ENCODE results near the gene TPTE2. TPM values are rescaled to one million over a fixed set of nuclear protein-coding genes. Genes with fewer than 3 reads are reported as not detected.
"Not testable (repeated sequence)": the region's sequence is repeated elsewhere in the genome, so short reads cannot be mapped to it uniquely, and the experiment has no call there.

The TPTE2 gene
- total RNA-seq, 1 donor from 2014 or later = not detected

GRCh38 chr13:19557287-19557686 lies 4.0 kb downstream of the TPTE2 start:
- intact Hi-C loops (cut with micrococcal nuclease); H3K9me3 Mint-ChIP-seq; H3K4me3 Mint-ChIP-seq; H3K36me3 Mint-ChIP-seq (ENCODE audit: low read depth); H3K4me1 Mint-ChIP-seq (ENCODE audit: low read depth); H3K27ac Mint-ChIP-seq; H3K27me3 Mint-ChIP-seq (ENCODE audit: insufficient read depth); DNase-seq (ENCODE audit: low spot score): not testable (repeated sequence)

DNA sequence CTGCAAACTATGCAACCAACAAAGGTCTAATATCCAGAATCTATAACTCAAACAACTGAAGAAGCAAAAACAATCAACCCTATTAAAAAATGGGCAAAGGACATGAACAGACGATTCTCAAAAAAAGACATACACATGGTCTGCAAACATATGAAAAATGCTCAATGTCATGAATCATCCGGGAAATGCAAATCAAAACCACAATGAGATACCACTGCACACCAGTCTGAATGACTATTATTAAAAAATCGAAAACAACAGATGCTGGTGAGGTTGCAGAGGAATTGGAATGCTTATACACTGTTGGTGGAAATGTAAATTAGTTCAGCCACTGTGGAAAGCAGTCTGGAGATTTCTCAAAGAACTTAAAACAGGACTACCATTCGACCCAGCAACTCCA lies 12.1 kb downstream of the TPTE2 start:
- H3K36me3 Mint-ChIP-seq (ENCODE audit: low read depth); H3K9me3 Mint-ChIP-seq; H3K4me3 Mint-ChIP-seq; H3K27me3 Mint-ChIP-seq (ENCODE audit: insufficient read depth); H3K4me1 Mint-ChIP-seq (ENCODE audit: low read depth); DNase-seq (ENCODE audit: low spot score); H3K27ac Mint-ChIP-seq; intact Hi-C loops (cut with micrococcal nuclease): not testable (repeated sequence)

DNA sequence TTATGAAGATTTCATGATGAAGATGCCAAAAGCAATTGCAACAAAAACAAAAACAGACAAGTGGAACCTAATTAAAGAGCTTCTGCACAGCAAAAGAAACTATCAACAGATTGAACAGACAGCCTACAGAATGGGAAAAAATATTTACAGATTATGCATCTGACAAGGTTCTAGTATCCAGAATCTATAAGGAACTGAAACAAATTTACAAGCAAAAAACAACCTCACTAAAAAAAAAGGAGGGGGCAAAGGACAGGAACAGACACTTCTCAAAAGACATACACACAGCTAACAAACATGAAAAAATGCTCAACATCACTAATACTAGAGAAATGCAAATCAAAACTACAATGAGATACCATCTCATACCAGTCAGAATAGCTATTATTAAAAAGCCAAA lies 35.7 kb downstream of the TPTE2 start:
- H3K4me1 Mint-ChIP-seq (ENCODE audit: low read depth); DNase-seq (ENCODE audit: low spot score); H3K36me3 Mint-ChIP-seq (ENCODE audit: low read depth); H3K27ac Mint-ChIP-seq; H3K9me3 Mint-ChIP-seq; intact Hi-C loops (cut with micrococcal nuclease); H3K4me3 Mint-ChIP-seq; H3K27me3 Mint-ChIP-seq (ENCODE audit: insufficient read depth): not testable (repeated sequence)

DNA sequence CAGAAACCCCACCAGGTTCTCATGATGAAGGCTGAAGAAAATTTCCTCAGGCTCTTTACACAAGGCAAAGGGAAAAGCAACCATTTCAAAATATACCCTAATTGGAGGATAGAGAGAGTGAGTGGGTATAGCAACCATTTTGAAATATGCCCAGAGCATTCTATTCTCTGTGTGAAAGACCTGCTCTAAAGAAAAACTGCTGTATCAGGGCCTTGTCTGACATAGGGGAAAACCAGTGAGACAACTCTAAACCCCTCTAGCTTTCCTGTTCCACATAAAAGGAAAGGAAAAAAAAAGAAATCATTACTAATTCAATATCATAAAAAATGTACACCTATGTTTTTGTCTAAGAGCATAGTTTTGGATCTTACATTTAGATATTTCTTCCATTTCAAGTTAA lies 42.3 kb downstream of the TPTE2 start:
- Mint-ChIP-seq H3K36me3 (ENCODE audit: low read depth) (no peaks in the 10 kb centered on the region), H3K4me3 (no peak overlapping the region)

DNA sequence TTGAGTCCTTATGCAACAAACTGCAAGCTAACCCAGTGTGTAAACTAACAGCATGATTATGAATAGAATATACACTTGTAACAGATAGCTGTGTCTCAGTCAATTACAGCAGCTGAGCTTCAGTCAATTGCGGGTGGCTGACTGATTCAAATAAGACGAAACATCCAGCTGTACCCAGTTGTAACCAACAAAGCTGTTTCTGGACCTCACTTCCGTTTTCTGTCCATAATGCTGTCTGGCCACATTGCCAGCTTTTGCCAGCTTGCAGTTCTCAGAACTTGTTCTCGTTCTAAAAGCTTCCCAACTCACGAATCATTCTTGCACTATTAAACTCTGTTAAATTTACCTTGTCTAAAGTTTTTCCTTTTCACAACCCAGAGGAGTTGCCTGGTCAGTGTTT lies 53.7 kb downstream of the TPTE2 start:
- H3K27me3 Mint-ChIP-seq (ENCODE audit: insufficient read depth); intact Hi-C loops (cut with micrococcal nuclease); H3K4me1 Mint-ChIP-seq (ENCODE audit: low read depth); H3K27ac Mint-ChIP-seq; H3K36me3 Mint-ChIP-seq (ENCODE audit: low read depth); H3K9me3 Mint-ChIP-seq; DNase-seq (ENCODE audit: low spot score); H3K4me3 Mint-ChIP-seq: not testable (repeated sequence)

More for the DNA sequence above, 42.3 kb downstream of the TPTE2 start:
- Mint-ChIP-seq H3K9me3 (no peaks in the 10 kb centered on the region), H3K27ac (no peak overlapping the region), H3K27me3 (ENCODE audit: insufficient read depth) (peaks cover 4% of the 10 kb centered on the region), H3K4me1 (ENCODE audit: low read depth) (peaks cover 6% of the 10 kb centered on the region)
- intact Hi-C loops (cut with micrococcal nuclease) = no loop called here
- no peak for DNase-seq (ENCODE audit: low spot score)

DNA sequence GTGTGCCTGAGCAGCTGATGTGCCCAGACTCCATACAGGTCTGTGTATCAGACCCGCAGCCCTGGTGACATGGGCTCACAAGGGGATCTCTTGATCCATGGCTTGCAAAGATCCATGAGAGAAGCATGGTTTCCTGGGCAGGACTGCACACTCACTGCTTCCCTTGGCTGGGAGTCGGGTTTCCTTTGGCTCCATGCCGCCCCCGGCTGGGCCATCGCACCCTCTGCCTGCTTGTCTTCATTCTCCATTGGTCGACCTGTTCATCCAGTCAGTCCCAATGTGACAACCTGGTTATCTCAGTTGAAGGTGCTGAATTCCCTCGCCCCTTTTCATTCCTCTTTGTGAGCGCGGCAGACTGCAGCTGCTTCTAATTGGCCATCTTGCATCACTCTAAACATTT lies 101.2 kb downstream of the TPTE2 start:
- H3K4me1 Mint-ChIP-seq (ENCODE audit: low read depth); H3K4me3 Mint-ChIP-seq; H3K27ac Mint-ChIP-seq; H3K27me3 Mint-ChIP-seq (ENCODE audit: insufficient read depth); intact Hi-C loops (cut with micrococcal nuclease); H3K36me3 Mint-ChIP-seq (ENCODE audit: low read depth); DNase-seq (ENCODE audit: low spot score): not testable (repeated sequence)
- peaks cover 23% of the 10 kb centered on the region for H3K9me3 Mint-ChIP-seq

DNA sequence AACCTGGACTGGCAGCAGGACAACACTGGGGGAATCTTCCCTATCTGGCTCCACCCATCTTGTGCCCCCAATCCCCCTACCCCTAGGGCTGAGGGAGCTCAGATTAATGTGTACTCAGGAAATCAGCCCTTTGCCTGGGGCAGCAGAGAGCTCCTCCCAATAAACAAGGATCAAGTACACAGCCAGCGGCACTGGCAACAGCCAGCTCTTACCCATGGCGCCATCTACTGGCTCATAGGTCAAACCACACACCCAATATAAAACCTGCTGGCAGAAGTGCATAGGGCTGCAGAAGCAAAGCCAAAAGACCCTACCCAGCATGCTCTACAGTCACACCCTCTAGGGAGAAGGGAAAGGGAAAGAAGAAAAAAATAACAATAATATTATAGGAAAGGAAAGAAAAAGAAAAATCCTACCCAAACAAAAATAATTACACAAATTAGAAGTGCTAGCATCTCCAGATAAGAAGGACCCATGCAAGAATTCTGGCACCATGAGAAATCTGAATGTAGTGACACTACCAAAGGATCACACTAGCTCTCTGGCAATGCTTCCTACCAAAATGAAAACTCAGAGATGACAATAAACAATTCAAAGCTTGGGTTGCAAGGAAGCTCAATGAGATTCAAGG lies 122.2 kb downstream of the TPTE2 start:
- H3K9me3 Mint-ChIP-seq; H3K27ac Mint-ChIP-seq; H3K4me1 Mint-ChIP-seq (ENCODE audit: low read depth); intact Hi-C loops (cut with micrococcal nuclease); DNase-seq (ENCODE audit: low spot score); H3K27me3 Mint-ChIP-seq (ENCODE audit: insufficient read depth); H3K36me3 Mint-ChIP-seq (ENCODE audit: low read depth); H3K4me3 Mint-ChIP-seq: not testable (repeated sequence)

GRCh38 chr13:19437780-19438179 lies 123.6 kb downstream of the TPTE2 start:
- intact Hi-C loops (cut with micrococcal nuclease); DNase-seq (ENCODE audit: low spot score); H3K4me1 Mint-ChIP-seq (ENCODE audit: low read depth); H3K36me3 Mint-ChIP-seq (ENCODE audit: low read depth); H3K9me3 Mint-ChIP-seq; H3K4me3 Mint-ChIP-seq; H3K27me3 Mint-ChIP-seq (ENCODE audit: insufficient read depth); H3K27ac Mint-ChIP-seq: not testable (repeated sequence)

GRCh38 chr13:19422236-19422635 lies 139.1 kb downstream of the TPTE2 start:
- peaks cover 22% of the 10 kb centered on the region for H3K9me3 Mint-ChIP-seq
- intact Hi-C loops (cut with micrococcal nuclease); DNase-seq (ENCODE audit: low spot score); H3K4me3 Mint-ChIP-seq; H3K36me3 Mint-ChIP-seq (ENCODE audit: low read depth); H3K4me1 Mint-ChIP-seq (ENCODE audit: low read depth); H3K27ac Mint-ChIP-seq; H3K27me3 Mint-ChIP-seq (ENCODE audit: insufficient read depth): not testable (repeated sequence)

DNA sequence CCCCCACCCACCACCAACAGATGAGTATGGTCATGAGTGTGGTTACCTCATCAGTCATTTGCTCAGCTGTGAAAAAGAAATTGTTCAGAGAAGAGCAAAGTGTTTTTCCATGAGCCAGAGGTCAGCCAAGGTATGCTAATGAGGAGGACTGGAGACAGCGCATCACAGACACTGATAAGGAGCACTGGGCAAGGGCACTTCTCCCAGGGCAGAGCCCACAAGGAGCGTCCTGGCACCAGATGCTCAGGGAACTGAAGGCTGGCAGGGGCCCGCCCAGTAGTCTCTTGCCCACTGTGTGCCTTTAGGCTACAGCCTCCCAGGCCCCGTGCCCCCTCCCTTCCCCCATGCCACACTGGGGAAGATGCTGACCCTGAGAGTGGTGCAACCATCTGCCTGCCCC lies 148.8 kb downstream of the TPTE2 start:
- H3K9me3 Mint-ChIP-seq = peaks cover 17% of the 10 kb centered on the region
- H3K36me3 Mint-ChIP-seq (ENCODE audit: low read depth); H3K4me3 Mint-ChIP-seq; H3K27me3 Mint-ChIP-seq (ENCODE audit: insufficient read depth); H3K27ac Mint-ChIP-seq; DNase-seq (ENCODE audit: low spot score); H3K4me1 Mint-ChIP-seq (ENCODE audit: low read depth); intact Hi-C loops (cut with micrococcal nuclease): not testable (repeated sequence)

GRCh38 chr13:19382746-19383511 lies 178.4 kb downstream of the TPTE2 start:
- H3K4me3 Mint-ChIP-seq; H3K27me3 Mint-ChIP-seq (ENCODE audit: insufficient read depth); intact Hi-C loops (cut with micrococcal nuclease); H3K9me3 Mint-ChIP-seq; H3K27ac Mint-ChIP-seq; DNase-seq (ENCODE audit: low spot score); H3K36me3 Mint-ChIP-seq (ENCODE audit: low read depth); H3K4me1 Mint-ChIP-seq (ENCODE audit: low read depth): not testable (repeated sequence)

DNA sequence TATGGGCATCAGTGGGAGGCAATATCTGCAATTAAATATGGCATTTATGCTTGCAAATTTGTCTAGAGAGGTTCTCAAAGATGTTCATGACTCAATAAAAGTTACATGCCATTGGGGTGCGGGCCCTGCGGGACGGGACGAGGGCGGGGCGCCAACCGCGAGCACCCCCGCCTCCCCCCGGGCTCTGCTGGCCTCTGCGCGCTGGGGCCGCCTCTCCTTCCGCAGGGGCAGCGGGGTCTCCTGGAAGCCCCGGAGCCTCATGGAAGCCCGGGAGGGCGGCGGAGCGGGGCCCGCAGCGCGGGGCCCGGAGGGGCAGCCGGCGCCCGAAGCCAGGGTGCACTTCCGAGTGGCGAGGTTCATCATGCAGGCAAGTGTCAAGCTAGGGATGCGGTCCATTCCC lies 179.2 kb downstream of the TPTE2 start:
- DNase-seq (ENCODE audit: low spot score) = no peak
- H3K27ac Mint-ChIP-seq = no peak overlapping the region
- H3K36me3 Mint-ChIP-seq (ENCODE audit: low read depth) = no peaks in the 10 kb centered on the region
- no peaks in the 10 kb centered on the region for H3K27me3 Mint-ChIP-seq (ENCODE audit: insufficient read depth)
- no peak overlapping the region for H3K4me3 Mint-ChIP-seq
- intact Hi-C loops (cut with micrococcal nuclease) = no loop called here
- no peaks in the 10 kb centered on the region for H3K4me1 Mint-ChIP-seq (ENCODE audit: low read depth)
- H3K9me3 Mint-ChIP-seq = peaks cover 3% of the 10 kb centered on the region
